ENCODE measurements around the gene CHRNB4.

DNA sequence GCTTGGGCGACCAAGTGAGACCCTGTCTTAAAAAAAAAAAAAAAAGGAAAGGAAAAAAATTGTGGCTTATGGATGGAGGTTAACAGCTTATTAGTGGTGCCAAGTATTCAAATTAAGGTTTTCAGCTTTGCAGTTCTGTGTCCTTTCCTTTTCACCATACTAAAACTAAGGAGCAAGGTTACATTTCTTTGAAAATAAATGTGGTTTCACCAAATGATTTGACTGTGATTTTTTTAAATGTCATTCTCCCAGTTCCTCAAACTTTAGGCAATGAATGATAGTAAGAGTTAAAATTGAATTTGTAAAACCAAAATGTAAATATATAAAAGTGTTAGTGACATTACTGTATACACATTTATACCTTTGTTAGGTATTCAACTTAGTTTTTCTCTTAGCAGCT lies 66.1 kb downstream of the CHRNB4 start:
- TF ChIP-seq, protein P1, sequence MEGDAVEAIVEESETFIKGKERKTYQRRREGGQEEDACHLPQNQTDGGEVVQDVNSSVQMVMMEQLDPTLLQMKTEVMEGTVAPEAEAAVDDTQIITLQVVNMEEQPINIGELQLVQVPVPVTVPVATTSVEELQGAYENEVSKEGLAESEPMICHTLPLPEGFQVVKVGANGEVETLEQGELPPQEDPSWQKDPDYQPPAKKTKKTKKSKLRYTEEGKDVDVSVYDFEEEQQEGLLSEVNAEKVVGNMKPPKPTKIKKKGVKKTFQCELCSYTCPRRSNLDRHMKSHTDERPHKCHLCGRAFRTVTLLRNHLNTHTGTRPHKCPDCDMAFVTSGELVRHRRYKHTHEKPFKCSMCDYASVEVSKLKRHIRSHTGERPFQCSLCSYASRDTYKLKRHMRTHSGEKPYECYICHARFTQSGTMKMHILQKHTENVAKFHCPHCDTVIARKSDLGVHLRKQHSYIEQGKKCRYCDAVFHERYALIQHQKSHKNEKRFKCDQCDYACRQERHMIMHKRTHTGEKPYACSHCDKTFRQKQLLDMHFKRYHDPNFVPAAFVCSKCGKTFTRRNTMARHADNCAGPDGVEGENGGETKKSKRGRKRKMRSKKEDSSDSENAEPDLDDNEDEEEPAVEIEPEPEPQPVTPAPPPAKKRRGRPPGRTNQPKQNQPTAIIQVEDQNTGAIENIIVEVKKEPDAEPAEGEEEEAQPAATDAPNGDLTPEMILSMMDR (IDR thresholded peaks at IDR 0.05; ENCODE audit: low read depth, low read length, poor library complexity, severe bottlenecking) = no peak
- TF ChIP-seq EZH2phosphoT487 (IDR thresholded peaks at IDR 0.05; ENCODE audit: borderline replicate concordance, low read length) = no peak
